ENCODE measurements around the gene KRT84.

DNA sequence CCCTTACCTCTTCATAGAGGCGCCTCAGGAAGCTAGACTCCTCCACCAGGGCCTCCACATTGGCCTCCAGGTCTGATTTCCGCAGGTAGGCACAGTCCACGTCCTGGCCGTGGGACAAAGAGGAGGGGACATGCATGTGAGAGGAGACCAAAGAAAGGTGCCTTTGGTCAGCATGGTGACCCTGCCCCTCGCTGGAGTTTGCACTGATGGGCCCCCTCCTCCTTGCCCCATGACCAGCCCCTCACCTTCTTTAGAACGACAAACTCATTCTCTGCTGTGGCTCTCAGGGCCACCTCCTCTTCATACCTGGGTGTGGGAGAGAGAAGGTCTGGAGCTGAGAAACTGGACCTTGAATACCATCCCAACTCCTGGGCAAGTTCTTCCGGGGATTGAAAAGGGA is 21.4 kb downstream of the KRT84 start:
- TF ChIP-seq CTCF (IDR thresholded peaks at IDR 0.05) (no peak), POLR2A (IDR thresholded peaks at IDR 0.05) (no peak)
